HUDEP-2 (cell line): Measurements from ENCODE around the gene APOD.
"Not testable (repeated sequence)": the region's sequence is repeated elsewhere in the genome, so short reads cannot be mapped to it uniquely, and the experiment has no call there.

Experiments used
- DNase-seq, 76 experiments: peaks; one replicate each; lab custom pipeline; 2025; ENCODE audit not compliant: unreplicated experiment in 76 of 76; lab: John Stamatoyannopoulos, UW

Gene APOD

GRCh38 chr3:195590381-195590780, 6.6 kb upstream of the APOD start:
- not testable (repeated sequence) for DNase-seq

GRCh38 chr3:195589796-195590195, 6.1 kb upstream of the APOD start:
- DNase-seq = not testable (repeated sequence)

DNA sequence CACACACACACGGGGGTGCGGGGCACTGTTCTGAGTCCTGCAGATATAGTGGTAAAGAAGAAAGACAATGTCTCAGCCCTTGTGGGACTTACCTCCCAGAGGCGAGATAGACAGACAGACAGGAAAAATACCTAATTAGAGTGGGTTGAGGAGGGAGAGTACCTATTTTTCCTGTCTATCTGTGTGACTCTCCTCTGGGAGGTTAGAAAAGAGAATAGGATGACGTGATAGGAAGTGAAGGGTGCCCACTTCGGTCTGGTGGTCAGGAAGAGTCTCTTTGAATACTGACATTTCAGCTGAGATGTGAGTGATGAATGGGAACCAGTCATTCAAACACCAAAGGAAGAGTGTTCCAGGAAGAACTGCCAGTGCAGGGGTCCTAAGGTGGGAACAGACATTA, 4.1 kb upstream of the APOD start:
- no peak for DNase-seq

DNA sequence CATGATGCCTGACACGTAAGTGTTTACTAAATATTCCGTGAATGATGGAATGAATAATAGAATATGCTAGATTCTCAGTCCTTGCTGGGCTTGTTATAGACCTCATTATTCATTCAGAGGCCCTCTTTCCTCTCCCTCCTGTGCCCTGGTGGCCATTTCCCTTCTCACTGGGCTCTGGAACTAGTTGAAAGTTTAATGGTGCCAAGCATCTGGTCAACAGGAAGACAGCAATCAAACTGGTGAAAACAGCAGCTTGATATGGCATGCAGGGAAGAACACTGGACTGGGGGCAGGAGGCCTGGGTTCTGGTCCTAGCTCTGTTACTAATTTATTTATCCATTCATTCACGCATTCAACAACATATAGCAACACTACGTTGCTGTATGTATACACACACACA, 3.7 kb upstream of the APOD start:
- no peak for DNase-seq

DNA sequence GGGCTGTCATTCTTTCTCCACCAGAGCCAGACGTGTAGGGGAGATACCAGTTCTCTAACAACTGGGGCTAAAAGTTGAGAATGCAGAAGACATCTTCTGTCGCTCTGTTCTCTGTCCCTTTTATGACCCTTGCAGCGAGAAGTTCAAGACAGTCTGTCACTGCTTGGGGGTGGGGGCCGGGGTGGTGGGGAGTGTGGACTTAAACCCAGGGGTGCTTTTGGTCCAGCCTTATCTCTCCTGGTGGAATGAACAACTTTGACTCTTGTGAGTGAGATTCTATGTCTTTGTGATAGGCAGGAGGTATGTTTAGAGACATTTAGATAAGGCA, 767 bp upstream of the APOD start:
- no peak for DNase-seq

- DNase-seq = no peak
Observed at GRCh38 chr3:195582947-195583346, 793 bp downstream of the APOD start.

- DNase-seq = no peak
Observed at GRCh38 chr3:195580744-195581443, 2.8 kb downstream of the APOD start.

- DNase-seq = no peak
Observed at GRCh38 chr3:195579281-195579680, 4.5 kb downstream of the APOD start.

DNA sequence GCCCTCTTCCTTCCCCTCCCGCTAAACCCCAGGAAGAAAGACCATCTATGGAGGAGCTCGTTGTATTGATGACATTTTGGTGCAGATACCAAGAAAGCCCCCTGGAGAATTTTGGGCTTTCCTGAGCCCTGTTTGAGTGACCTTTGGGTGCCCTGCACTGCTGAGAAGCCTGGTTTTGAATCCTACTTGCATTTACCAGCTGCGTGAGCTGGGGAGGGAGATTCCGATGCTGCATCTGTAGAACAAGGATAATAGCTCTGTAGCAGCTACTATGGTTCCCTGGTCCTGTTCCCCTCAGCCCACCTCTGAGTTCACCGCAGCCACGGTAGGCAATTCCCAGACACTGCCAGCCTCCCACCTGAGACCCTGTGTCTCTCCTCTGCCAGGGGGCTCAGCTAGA, 5.2 kb downstream of the APOD start:
- no peak for DNase-seq

DNA sequence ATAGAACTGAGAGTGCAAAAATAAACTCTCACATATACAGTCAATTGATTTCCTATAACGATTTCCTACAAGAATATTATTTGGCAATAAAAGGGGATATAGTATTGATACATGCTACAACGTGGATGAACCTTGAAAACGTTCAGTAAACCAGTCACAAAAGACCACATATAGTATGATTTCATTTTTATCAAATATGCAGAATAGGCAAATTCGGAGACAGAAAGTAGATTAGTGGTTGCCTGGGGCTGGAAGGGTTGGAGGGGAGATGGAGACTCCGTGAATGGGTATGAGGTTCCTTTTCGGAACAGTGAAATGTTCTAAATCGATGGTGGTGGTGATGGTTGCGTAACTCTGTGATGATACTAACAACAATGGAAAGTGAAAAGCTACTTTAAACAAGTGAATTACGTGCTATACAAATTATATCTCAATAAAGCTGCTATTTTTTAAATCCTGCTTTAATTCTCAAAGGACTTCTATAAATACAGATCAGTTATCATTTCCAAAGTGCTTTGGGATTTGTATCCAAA, 6.0 kb downstream of the APOD start:
- DNase-seq = no peak

- no peak for DNase-seq
Observed at GRCh38 chr3:195574497-195575304, 9.0 kb downstream of the APOD start.

- DNase-seq = no peak
Observed at GRCh38 chr3:195573611-195574496, 9.9 kb downstream of the APOD start.

- DNase-seq = no peak
Observed at GRCh38 chr3:195571361-195571760, 12.4 kb downstream of the APOD start.

GRCh38 chr3:195570912-195571311, 12.8 kb downstream of the APOD start:
- DNase-seq = no peak

DNA sequence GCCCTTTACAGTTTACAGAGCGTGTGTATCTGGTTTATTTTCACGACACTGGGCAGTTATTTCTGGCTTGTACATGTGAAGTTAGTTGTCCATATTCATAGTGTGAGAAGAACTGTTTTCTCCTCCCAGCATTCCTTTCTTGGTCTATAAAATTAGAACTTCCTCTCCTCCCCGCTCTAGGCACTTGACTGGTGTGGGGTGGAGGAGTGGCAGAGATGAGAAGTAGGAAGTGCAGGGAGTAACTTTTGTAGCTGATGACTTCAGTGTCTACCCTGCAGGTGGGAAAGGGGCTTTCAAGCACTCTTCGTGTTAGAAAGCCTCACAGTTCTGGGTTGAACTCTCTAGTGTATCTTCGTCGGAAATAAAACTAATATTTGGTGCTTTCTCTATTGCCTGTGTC, 13.4 kb downstream of the APOD start:
- no peak for DNase-seq

DNA sequence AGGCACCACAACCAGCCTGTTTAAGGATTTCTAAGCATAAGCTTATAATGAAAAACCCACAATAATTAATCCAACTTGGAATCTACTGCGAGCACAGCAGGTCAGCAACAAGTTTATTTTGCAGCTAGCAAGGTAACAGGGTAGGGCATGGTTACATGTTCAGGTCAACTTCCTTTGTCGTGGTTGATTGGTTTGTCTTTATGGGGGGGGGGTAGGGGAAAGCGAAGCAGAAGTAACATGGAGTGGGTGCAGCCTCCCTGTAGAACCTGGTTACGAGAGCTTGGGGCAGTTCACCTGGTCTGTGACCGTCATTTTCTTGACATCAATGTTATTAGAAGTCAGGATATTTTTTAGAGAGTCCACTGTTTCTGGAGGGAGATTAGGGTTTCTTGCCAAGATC, 15.1 kb downstream of the APOD start:
- DNase-seq = no peak

DNA sequence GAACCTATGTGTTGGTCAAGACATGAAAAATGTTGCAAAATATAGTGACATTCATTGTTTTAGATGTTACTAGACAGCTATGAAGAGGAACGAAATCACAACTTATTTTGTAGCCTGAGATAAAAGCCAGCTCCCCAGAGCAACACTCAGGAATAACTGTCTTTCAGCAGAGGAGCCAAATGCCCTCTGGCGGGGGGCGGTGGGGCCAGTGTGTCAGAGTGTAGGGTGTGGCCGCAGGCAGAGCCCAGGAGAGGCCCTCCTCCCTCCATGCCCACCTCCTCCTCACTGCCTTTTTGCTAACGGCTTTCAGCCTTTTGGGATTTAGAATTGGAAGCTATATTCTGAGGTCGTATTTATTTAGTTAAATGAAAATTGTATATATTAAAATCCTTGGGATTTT, 16.9 kb downstream of the APOD start:
- DNase-seq = peak in 15 of 76 experiments; percentile 0 to 50 (median 21)

GRCh38 chr3:195565716-195566115, 18.0 kb downstream of the APOD start:
- DNase-seq = no peak

GRCh38 chr3:195563317-195563716, 20.4 kb downstream of the APOD start:
- DNase-seq = no peak

DNA sequence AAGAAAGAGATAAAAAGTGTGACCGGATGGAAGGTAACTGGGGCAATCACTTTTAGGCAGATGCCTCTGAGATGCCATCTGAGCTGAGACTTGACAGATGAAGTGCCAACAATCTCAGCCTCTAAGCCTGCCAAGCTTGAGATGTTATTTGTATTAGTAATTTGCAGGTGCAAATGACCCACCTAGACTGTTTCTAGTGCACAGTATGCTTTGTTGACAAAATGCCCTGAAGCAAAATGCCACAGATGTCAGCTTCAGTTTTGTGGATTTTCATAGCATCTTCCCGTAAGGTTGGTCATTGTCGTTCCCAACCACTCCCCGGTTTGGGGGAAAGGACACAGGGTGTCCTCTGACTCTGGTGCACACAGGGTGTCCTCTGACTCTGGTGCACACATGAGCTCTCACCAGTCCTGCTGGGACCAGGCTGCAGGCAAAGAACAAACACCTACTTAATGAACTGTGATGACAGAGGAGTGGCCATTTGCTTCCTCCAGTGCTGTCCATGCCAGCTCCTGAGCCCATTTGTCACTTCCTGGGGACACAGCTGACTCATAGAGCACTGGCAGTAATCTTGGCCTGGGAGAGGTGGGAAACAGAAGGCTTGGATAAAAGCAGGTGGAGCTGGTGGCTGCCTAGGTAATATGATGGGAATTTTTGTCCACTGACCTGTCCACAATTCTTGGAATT, 23.9 kb downstream of the APOD start:
- no peak for DNase-seq

- peak in 7 of 76 experiments; percentile 2 to 31 (median 17) for DNase-seq
Observed at GRCh38 chr3:195558602-195559001, 25.1 kb downstream of the APOD start.
